Prostate gland (tissue), 1 donor: ENCODE data around the gene PPP2R5C.

Experiments used
- POLR2A ChIP-seq: fragments of 450-650 bp; IDR thresholded peaks from one replicate; pipeline ENCODE4 v1.6.1; 2016; ENCODE audit warnings: antibody characterized with exemption, mild to moderate bottlenecking
- POLR2AphosphoS5 ChIP-seq: sonication (generic); formaldehyde crosslinking; IDR thresholded peaks from one replicate; pipeline ENCODE4 v1.6.1; 2017; ENCODE audit warnings: antibody characterized with exemption

- TF ChIP-seq POLR2A (no peak), POLR2AphosphoS5 (no peak)
Observed at GRCh38 chr14:101962503-101962874, 201.0 kb downstream of the PPP2R5C start.
